Hair follicle dermal papilla cell (primary cell): ENCODE data around the gene TC2N. TPM values are rescaled to one million over a fixed set of nuclear protein-coding genes. Genes with fewer than 3 reads are reported as not detected.

Experiments used
- total RNA-seq: library from RNA; depleted of rRNA; stranded (reverse); fragments of >200 nt; gene quantifications from 2 replicates; pipeline ENCODE4 v1.2.3, GENCODE V29; 2012

Gene TC2N
- total RNA-seq: 0.81 and 0.97 TPM in 2 replicates

GRCh38 chr14:91867316-91867988 lies at the start of gene TC2N:
Gene TC2N, minus strand, starts transcription at chr14:91867536. Its CDS starts 53,767 bp downstream, at chr14:91813769.

DNA sequence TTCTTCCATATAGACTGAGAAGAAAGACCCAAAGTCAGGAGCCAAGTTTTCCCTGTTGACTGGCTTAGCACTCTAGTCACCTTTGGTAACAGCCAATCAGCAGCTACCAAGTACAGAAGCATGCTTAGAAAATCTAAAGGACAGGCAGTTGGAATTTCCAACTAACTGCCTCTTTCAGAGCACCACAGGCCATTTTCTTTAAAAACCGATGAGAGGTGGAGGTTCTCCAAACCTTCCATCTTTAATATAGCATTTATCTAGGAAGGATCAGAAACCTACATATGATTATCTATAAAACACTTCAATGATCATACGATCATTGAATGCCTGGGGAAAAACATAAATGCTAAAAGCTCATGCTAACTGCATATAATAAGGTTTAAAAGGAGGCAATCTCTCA lies 135.3 kb downstream of the TC2N start, which contains the start of gene CATSPERB:
Gene CATSPERB, minus strand, starts transcription at position 101 of the 400 bp plus-strand sequence. CDS start 2,607 bp downstream, outside the sequence.

Other genes starting within 250 kb of the TC2N start
- gene CATSPERB, start 135.4 kb downstream of the TC2N start, total RNA-seq: not detected in 2 replicates
- gene FBLN5, start 80.2 kb upstream of the TC2N start, total RNA-seq: 197 and 215 TPM in 2 replicates
- gene TRIP11, start 172.5 kb upstream of the TC2N start, total RNA-seq: 36.3 and 49.2 TPM in 2 replicates
- gene ATXN3, start 239.0 kb upstream of the TC2N start, total RNA-seq: 35.3 and 37.5 TPM in 2 replicates